Left kidney (tissue), 2 donors: ENCODE data around the gene GRIP1. TPM values are rescaled to one million over a fixed set of nuclear protein-coding genes. Genes with fewer than 3 reads are reported as not detected.
"Not testable (repeated sequence)": the region's sequence is repeated elsewhere in the genome, so short reads cannot be mapped to it uniquely, and the experiment has no call there.

Experiments
- DNase-seq: peaks from one replicate; pipeline ENCODE4 v3.0.0-alpha.2; 2013
- polyA plus RNA-seq: library from polyadenylated mRNA; unstranded; fragments of 120-200 nt; gene quantifications from one replicate; pipeline ENCODE4 v1.2.1, GENCODE V29; 2013; ENCODE audit not compliant: insufficient read length

GRIP1 gene
- polyA plus RNA-seq, 1 donor = 26.9 TPM

GRCh38 chr12:66320996-66321395 is 357.9 kb downstream of the GRIP1 start:
- no peak for DNase-seq

- no peak for DNase-seq
Observed at GRCh38 chr12:66319266-66319954, 359.5 kb downstream of the GRIP1 start.

DNA sequence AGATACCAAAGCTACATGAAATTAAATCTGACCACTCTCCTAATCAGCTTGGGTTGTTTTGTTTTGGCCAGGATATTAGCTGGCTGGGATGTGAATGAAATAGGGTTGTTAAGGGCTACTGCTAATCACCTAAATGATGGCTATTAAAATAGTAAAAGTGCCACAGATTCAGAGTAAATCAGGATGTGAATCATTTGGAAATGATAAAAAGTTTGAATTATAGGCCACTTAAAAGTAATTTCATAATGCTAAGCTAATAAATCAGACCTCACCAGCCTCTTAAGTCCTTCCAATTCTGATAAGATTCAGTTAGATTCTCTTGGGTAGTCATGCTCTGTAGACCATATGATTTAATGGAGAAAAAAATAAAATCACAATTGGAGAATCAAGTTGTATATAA is 364.6 kb downstream of the GRIP1 start:
- DNase-seq = no peak

DNA sequence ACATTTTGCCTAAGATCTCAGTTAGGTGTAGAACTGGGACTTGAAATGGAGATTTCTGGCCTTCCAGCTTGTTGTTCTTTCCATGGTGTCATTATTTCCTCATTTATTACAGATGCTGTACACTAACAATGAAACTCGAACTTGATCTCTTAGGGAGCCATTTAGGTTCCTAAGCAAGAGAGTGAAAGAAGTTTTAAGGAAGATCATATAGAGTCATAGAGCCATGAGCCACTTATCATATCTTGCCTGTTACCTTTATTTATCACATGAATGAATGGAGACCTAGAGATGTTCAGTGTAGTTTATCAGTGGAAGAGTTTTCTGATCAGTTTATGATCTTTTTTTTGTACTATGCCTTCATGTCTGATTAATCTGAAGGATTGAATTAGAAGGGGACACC is 366.7 kb downstream of the GRIP1 start:
- DNase-seq = no peak

- no peak for DNase-seq
Observed at GRCh38 chr12:66309606-66310005, 369.3 kb downstream of the GRIP1 start.

DNA sequence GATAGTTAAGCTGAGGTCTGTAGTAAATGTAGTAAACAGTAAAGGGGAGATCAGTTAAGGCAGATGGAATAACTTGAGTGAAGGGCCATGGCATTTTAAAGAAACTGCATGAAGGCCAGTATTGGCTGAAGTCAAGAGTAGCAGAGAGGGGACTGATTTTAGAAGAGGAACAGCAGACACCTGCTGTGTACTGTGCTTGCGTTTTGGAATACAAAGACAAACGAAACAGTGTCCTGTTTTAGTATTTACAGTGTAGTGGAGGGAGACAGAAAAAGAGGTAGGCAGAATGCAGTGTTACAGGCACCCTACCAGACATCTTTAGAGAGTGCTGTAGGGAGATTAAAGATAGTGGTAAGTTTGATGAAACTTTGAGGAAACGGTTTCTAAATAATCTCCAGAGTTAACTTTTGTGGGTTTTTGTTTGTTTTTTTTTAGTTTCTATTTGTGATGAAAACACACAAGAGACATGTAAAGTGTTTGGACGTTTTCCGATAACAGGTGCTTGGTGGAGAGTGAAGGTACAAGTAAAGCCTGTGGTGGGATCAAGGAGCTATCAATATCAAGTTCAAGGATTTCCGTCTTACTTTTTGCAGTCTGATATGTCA is 374.5 kb downstream of the GRIP1 start:
- DNase-seq = no peak

DNA sequence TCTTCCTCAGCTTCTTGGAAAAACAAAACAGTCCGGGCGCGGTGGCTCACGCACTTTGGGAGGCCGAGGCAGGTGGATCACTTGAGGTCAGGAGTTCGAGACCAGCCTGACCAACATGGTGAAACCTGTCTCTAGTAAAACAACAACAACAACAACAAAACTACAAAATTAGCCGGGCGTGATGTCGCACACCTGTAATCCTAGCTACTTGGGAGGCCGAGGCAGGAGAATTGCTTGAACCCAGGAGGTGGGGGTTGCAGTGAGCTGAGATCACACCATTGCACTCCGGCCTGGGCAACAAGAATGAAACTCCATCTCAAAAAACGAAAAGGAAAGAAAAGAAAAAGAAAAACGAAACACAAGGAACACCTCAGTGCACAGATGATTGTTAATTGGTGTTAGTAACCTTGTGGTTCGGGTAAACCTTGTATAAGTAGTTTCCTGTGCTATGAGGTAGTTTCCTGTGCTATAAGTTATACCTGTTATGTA is 375.5 kb downstream of the GRIP1 start:
- DNase-seq = not testable (repeated sequence)

GRCh38 chr12:66302827-66303169 is 376.1 kb downstream of the GRIP1 start:
- DNase-seq = no peak

- peak; percentile 95 for DNase-seq
Observed at GRCh38 chr12:66301944-66302826, 376.7 kb downstream of the GRIP1 start, which contains the start of gene HELB. Gene HELB, plus strand, starts transcription at chr12:66302493. Its CDS starts 111 bp downstream, at chr12:66302604.

GRCh38 chr12:66297923-66298322 is 381.0 kb downstream of the GRIP1 start:
- DNase-seq = no peak
